ENCODE results near the gene PHLPP1. TPM values are rescaled to one million over a fixed set of nuclear protein-coding genes. Genes with fewer than 3 reads are reported as not detected.

The PHLPP1 gene
- total RNA-seq, 2 donors from 2014 or later, result 22.1 to 24.2 TPM

GRCh38 chr18:62744076-62744968, 29.0 kb downstream of the PHLPP1 start:
- H3K27ac ChIP-seq, result peak overlapping the region; percentile 5
- H3K4me3 ChIP-seq, result no peak overlapping the region
- no peaks in the 10 kb centered on the region for H3K36me3 ChIP-seq
- H3K4me1 ChIP-seq, result peaks cover 4% of the 10 kb centered on the region
- H3K9me3 ChIP-seq, result no peaks in the 10 kb centered on the region
- H3K9ac ChIP-seq (ENCODE audit: low read depth in 2 of 2, low read length in 2 of 2), result peak overlapping the region in 1 of 2 donors; percentile 14
- intact Hi-C loops (cut with DNase I), result no loop called here
- no peaks in the 10 kb centered on the region for H3K27me3 ChIP-seq
- DNase-seq, result no peak
- TF ChIP-seq CTCF (IDR thresholded peaks at IDR 0.05), result no peak

DNA sequence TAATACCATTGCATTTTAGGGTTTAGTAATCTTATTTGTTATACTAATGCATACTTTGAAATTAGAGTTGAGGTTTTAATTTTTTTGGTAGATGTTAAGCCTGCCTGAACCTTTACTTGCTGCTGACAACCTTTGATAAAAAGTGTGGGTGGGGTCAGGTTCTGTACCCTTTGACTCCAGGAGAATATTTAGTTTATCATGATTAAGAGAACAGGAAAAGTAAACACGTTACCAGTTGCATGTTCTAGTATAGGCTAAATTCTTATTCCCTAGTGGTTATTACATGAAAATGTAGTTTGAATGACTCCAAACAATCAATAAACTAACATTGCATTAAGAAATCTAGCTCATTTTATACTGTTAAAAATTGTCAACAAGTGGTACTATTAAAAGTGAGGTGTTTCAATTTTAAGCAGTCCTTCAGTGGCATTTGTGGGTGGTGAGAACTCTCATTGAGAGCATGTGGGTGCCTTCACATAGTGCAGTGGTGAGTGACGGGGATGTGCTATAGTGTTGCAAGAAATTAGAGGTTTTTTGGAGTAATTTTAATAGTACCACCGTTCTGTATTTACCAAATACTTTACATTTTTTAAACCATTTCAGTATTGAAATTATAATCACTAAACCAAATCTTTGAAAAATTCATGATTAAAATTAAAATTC, 29.9 kb downstream of the PHLPP1 start:
- H3K4me1 ChIP-seq, result peaks cover 4% of the 10 kb centered on the region
- no peak overlapping the region for H3K27ac ChIP-seq
- H3K4me3 ChIP-seq, result no peak overlapping the region
- DNase-seq, result no peak
- intact Hi-C loops (cut with DNase I), result no loop called here
- no peak for TF ChIP-seq CTCF (IDR thresholded peaks at IDR 0.05)
- no peaks in the 10 kb centered on the region for H3K27me3 ChIP-seq
- H3K9ac ChIP-seq (ENCODE audit: low read depth in 2 of 2, low read length in 2 of 2), result peak overlapping the region in 1 of 2 donors; percentile 26
- H3K36me3 ChIP-seq, result no peaks in the 10 kb centered on the region
- H3K9me3 ChIP-seq, result no peaks in the 10 kb centered on the region

DNA sequence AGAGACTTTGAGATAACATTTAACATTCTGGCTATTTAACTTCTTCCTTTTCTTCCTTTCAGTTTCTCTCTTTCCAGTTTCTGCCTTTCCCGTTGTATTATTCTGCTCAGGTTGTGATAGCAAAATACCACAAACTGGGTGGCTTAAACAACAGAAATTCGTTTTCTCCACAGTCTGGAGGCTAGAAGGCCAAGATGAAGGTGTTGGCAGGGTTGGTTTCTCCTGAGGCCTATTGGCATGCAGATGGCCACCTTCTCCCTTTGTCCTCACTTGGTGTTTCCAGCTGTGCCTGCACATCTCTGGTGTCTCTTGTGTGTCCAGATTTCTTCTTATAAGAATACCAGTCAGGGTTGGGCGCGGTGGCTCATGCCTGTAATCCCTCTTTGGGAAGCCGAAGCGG, 34.0 kb downstream of the PHLPP1 start:
- no peak overlapping the region for H3K4me3 ChIP-seq
- no peaks in the 10 kb centered on the region for H3K27me3 ChIP-seq
- H3K36me3 ChIP-seq, result no peaks in the 10 kb centered on the region
- H3K9me3 ChIP-seq, result no peaks in the 10 kb centered on the region
- no peak overlapping the region for H3K9ac ChIP-seq (ENCODE audit: low read depth in 2 of 2, low read length in 2 of 2)
- no peaks in the 10 kb centered on the region for H3K4me1 ChIP-seq
- no peak overlapping the region for H3K27ac ChIP-seq
- no peak for TF ChIP-seq CTCF (IDR thresholded peaks at IDR 0.05)
- intact Hi-C loops (cut with DNase I), result no loop called here
- DNase-seq, result no peak

DNA sequence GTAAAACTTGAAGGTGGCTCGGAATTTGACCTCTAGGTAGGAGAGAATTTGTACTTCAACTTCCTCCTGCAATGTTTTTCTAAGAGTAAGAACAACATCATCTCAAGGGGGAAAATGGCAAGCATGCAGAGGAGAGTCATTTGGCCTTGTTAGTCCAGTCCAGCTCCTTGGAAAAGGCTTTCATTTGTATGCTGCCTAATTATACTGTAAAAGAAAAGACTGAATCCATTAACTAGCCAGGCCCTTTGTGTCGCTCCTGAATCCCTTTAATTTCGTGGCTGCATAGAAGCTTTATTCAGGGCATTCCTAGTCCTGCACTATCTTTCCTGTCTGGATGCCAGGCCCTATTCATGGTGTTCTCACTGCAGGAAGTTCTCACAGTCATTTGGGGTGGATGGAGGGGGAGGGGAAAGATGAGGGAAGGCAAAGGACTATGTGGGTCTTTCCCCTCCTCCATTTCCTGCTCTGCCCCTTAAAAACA, 36.0 kb downstream of the PHLPP1 start:
- no peaks in the 10 kb centered on the region for H3K27me3 ChIP-seq
- H3K9me3 ChIP-seq, result no peaks in the 10 kb centered on the region
- H3K27ac ChIP-seq, result peak overlapping the region; percentile 23
- H3K4me3 ChIP-seq, result no peak overlapping the region
- TF ChIP-seq CTCF (IDR thresholded peaks at IDR 0.05), result no peak
- no peaks in the 10 kb centered on the region for H3K4me1 ChIP-seq
- no peaks in the 10 kb centered on the region for H3K36me3 ChIP-seq
- intact Hi-C loops (cut with DNase I), result no loop called here
- DNase-seq, result peak; percentile 51
- H3K9ac ChIP-seq (ENCODE audit: low read depth in 2 of 2, low read length in 2 of 2), result peak overlapping the region in 1 of 2 donors; percentile 32

- H3K36me3 ChIP-seq, result no peaks in the 10 kb centered on the region
- H3K27ac ChIP-seq, result no peak overlapping the region
- no peaks in the 10 kb centered on the region for H3K27me3 ChIP-seq
- H3K9me3 ChIP-seq, result no peaks in the 10 kb centered on the region
- no peak for TF ChIP-seq CTCF (IDR thresholded peaks at IDR 0.05)
- DNase-seq, result no peak
- H3K4me3 ChIP-seq, result no peak overlapping the region
- intact Hi-C loops (cut with DNase I), result no loop called here
- no peaks in the 10 kb centered on the region for H3K4me1 ChIP-seq
- H3K9ac ChIP-seq (ENCODE audit: low read depth in 2 of 2, low read length in 2 of 2), result no peak overlapping the region
Measured at GRCh38 chr18:62751977-62752376, 36.6 kb downstream of the PHLPP1 start.
